Measurements from ENCODE around the gene DNM1.

GRCh38 chr9:128219831-128220230, 16.7 kb downstream of the DNM1 start:
- TF ChIP-seq L3MBTL2 (conservative IDR thresholded peaks at IDR 0.05): no peak
- no peak for TF ChIP-seq SP1 (IDR thresholded peaks at IDR 0.05)
- no peak for TF ChIP-seq NFRKB (IDR thresholded peaks at IDR 0.05)
- no peak for TF ChIP-seq ARNT (IDR thresholded peaks at IDR 0.05)

Data from HEK293T (cell line).